Central memory CD4-positive, alpha-beta T cell (primary cell): ENCODE measurements around the gene STAP2.

Source experiments
- DNase-seq: peaks from one replicate; pipeline ENCODE4 v3.0.0; 2022

Gene STAP2

GRCh38 chr19:4370418-4371041 is 31.9 kb upstream of the STAP2 start:
- no peak for DNase-seq

GRCh38 chr19:4369888-4370260 is 31.2 kb upstream of the STAP2 start:
- DNase-seq, result peak; percentile 69

GRCh38 chr19:4369109-4369887 is 30.7 kb upstream of the STAP2 start:
- peak; percentile 82 for DNase-seq

- no peak for DNase-seq
These were observed 29.6 kb upstream of the STAP2 start for GRCh38 chr19:4368128-4368820.

- no peak for DNase-seq
These were observed 29.1 kb upstream of the STAP2 start for GRCh38 chr19:4367781-4368127.

GRCh38 chr19:4367336-4367723 is 28.7 kb upstream of the STAP2 start:
- no peak for DNase-seq

- DNase-seq, result no peak
These were observed 28.2 kb upstream of the STAP2 start for GRCh38 chr19:4366666-4367335.

- no peak for DNase-seq
These were observed 27.4 kb upstream of the STAP2 start for GRCh38 chr19:4365791-4366665.

GRCh38 chr19:4365341-4365740 is 26.7 kb upstream of the STAP2 start:
- DNase-seq, result no peak

GRCh38 chr19:4363571-4364304 is 25.1 kb upstream of the STAP2 start:
- DNase-seq, result no peak

- DNase-seq, result no peak
These were observed 24.4 kb upstream of the STAP2 start for GRCh38 chr19:4362831-4363545.

- DNase-seq, result no peak
These were observed 23.6 kb upstream of the STAP2 start for GRCh38 chr19:4362101-4362828.

- no peak for DNase-seq
These were observed 22.8 kb upstream of the STAP2 start for GRCh38 chr19:4361152-4362046.

GRCh38 chr19:4360641-4361151 is 22.1 kb upstream of the STAP2 start:
- DNase-seq, result no peak

GRCh38 chr19:4360081-4360569 is 21.5 kb upstream of the STAP2 start:
- no peak for DNase-seq

GRCh38 chr19:4359627-4360000 is 21.0 kb upstream of the STAP2 start:
- DNase-seq, result no peak

- no peak for DNase-seq
These were observed 20.3 kb upstream of the STAP2 start for GRCh38 chr19:4358709-4359626.

- no peak for DNase-seq
These were observed 19.3 kb upstream of the STAP2 start for GRCh38 chr19:4357921-4358326.
